Stimulated activated CD8-positive, alpha-beta memory T cell treated with anti-CD3 and anti-CD28 coated beads, Interleukin-4, amount 100 ng/mL, for 48 hours (primary cell): ENCODE measurements around the gene SIT1.
A peak's percentile ranks its signal among the peaks of the same experiment; 100 is the strongest.
"Not testable (repeated sequence)": the region's sequence is repeated elsewhere in the genome, so short reads cannot be mapped to it uniquely, and the experiment has no call there.

Experiments used
- DNase-seq: peaks from one replicate; pipeline ENCODE4 v3.0.0-alpha.2; 2020

SIT1 gene

GRCh38 chr9:35658137-35658967 is 7.6 kb upstream of the SIT1 start, which contains the start of gene CCDC107:
CCDC107 (plus strand) TSS chr9:35658292; CDS start chr9:35658380, 88 bp downstream.
- DNase-seq = peak; percentile 87

GRCh38 chr9:35657546-35658136 is 6.9 kb upstream of the SIT1 start, which contains the start of gene RMRP:
RMRP (minus strand) TSS chr9:35658019.
- peak; percentile 97 for DNase-seq

- no peak for DNase-seq
Measured at GRCh38 chr9:35656831-35657545, 6.3 kb upstream of the SIT1 start.

GRCh38 chr9:35656348-35656747 is 5.6 kb upstream of the SIT1 start:
- no peak for DNase-seq

- DNase-seq = no peak
Measured at GRCh38 chr9:35653611-35654010, 2.9 kb upstream of the SIT1 start.

GRCh38 chr9:35652829-35653209 is 2.1 kb upstream of the SIT1 start:
- no peak for DNase-seq

GRCh38 chr9:35651956-35652828 is 1.5 kb upstream of the SIT1 start:
- DNase-seq = no peak

- peak; percentile 69 for DNase-seq
Measured at GRCh38 chr9:35649431-35650340, 1.0 kb downstream of the SIT1 start.

GRCh38 chr9:35646533-35647265 is 4.0 kb downstream of the SIT1 start:
- DNase-seq = peak; percentile 94

- DNase-seq = no peak
Measured at GRCh38 chr9:35646153-35646532, 4.6 kb downstream of the SIT1 start.

GRCh38 chr9:35645736-35646135 is 5.0 kb downstream of the SIT1 start:
- not testable (repeated sequence) for DNase-seq

GRCh38 chr9:35643046-35643445 is 7.7 kb downstream of the SIT1 start:
- DNase-seq = no peak

GRCh38 chr9:35641478-35641877 is 9.3 kb downstream of the SIT1 start:
- not testable (repeated sequence) for DNase-seq

GRCh38 chr9:35640431-35640830 is 10.3 kb downstream of the SIT1 start:
- not testable (repeated sequence) for DNase-seq

GRCh38 chr9:35639631-35640030 is 11.1 kb downstream of the SIT1 start:
- DNase-seq = no peak

- DNase-seq = not testable (repeated sequence)
Measured at GRCh38 chr9:35639225-35639624, 11.5 kb downstream of the SIT1 start.

GRCh38 chr9:35638751-35639150 is 12.0 kb downstream of the SIT1 start:
- not testable (repeated sequence) for DNase-seq

GRCh38 chr9:35637427-35637955 is 13.2 kb downstream of the SIT1 start:
- not testable (repeated sequence) for DNase-seq

GRCh38 chr9:35636877-35637246 is 13.9 kb downstream of the SIT1 start:
- not testable (repeated sequence) for DNase-seq

- DNase-seq = no peak
Measured at GRCh38 chr9:35636135-35636876, 14.4 kb downstream of the SIT1 start.
